NK-92 (cell line): ENCODE results near the gene DPH7.
"Not testable (repeated sequence)": the region's sequence is repeated elsewhere in the genome, so short reads cannot be mapped to it uniquely, and the experiment has no call there.

Experiments used
- DNase-seq: peaks from one replicate; lab custom pipeline; 2025; ENCODE audit not compliant: unreplicated experiment; lab: John Stamatoyannopoulos, UW

Gene DPH7

GRCh38 chr9:137606734-137607138 is 28.0 kb upstream of the DPH7 start:
- DNase-seq, result no peak

DNA sequence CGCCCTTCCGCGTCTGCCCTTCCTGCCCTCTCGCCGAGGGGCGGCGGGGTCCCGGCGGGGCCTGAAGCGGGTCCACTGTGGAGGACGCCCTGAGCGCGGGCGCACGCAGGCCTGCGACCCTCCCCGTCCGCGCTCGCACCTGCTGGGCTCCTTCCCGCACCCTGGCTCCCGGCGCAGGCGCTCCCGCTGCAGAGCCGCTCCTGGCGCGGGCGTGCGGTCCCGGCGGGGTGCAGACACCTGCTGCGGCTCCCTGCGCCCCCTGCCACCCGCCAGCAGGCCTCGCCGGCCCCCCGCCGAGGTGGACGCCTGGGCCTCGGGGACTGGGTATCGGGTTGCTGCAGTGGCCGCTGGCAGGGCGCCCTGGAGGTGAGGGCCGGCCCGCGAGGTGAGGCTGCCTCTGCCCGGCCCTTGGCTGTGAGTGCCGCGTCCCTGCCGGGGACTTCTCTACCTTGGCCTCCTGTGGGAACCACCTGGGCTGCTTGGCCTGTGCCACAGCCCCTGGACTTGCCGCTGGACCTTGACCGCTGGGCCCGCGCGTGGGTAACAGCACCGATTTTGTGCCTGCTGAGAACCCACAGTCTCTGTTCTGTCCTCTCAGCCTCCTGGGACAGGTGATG is 27.4 kb upstream of the DPH7 start:
- DNase-seq, result no peak

GRCh38 chr9:137605121-137606004 is 26.6 kb upstream of the DPH7 start, which contains the start of gene ARRDC1:
Gene ARRDC1 (plus strand): TSS chr9:137605686. CDS start chr9:137605718, 32 bp downstream.
- DNase-seq, result peak; percentile 79

DNA sequence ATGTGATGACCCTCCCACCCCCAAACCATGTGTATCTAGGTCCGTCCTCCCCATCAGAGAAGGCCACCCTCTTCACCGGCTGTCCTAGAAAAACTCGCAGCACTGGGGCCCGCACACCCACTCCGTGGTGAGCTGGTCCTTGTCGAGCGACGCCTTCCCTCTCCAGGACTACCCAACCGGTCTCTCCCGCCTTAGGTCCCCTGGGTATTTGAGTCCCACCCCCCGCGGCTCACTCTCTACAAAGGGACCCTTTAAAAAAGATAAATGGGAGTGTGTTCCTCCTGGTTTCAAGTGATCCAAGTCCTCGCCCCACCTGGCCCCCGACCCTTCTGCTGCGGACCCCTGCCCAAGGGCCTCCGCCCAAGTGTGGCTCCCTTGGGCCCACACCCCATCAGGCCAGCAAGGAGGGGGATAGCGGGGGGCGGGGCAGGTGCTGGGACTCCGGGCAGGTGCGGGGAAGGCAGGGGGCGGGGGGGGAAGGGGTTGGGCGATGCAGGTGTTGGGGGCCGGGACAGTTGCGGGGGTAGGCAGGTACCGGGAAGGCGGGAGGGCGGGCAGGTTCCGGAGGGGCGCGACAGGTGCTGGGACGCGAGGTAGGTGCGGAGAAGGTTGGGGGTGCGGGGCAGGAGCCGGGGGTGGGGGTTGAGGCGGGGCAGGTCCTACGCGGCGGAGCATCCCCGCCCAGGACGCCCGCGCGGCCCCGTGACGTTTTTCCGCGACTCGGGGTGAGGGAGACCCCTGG is 25.8 kb upstream of the DPH7 start:
- no peak for DNase-seq

DNA sequence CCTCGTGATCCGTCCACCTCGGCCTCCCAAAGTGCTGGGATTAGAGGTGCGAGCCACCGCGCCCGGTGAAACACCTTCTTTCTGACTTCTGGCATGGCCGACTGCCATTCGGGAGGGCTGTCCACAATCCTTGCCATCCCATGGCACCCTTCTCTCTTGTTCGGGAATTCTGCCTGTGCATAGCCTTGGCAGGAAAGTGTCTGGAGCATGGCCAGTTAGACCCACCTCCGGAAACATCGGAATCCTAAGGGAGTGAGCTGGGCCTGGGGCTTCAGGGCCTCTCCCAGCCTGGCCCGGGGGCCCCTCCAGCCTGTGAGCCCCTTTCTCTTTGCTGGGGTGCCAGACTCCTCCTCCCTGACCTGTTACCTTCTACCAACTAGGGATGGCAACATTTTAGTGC is 25.2 kb upstream of the DPH7 start:
- DNase-seq, result no peak

DNA sequence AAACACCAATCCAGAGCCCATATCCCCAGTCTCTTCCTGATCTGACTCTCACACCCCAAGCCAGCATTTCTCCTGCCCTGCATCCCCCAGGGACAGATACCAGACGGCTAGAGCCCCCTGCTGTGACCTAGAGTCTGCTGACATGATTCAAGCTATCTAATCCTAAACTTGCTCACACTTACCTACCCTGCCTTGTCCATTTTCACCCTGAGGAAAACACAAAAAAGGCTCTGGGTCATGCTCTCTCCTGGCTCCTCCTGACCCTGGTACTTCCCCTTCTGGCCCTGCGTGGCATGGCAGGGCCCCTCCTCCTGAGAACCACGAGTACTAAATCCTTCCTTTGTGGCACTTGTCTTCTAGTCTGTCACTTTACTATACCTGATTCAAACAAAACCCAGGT is 23.9 kb upstream of the DPH7 start:
- DNase-seq, result no peak

DNA sequence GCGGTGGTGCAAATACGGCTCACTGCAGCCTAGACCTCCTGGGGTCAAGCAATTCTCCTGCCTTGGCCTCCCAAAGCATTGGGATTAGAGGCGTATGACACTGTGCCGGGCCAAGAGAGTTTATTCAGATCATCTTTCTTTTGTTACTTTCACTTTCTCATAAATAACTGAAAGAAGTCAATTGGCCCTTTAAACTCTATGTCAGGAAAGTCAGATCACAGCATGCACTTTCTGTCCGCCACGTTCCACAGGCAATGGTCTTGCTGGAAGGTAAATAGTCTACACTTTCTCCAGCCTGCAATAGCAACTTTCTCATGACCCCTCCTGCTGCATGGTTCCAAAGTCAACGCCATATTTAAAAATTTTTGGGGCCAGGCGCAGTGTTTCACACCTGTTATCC is 20.2 kb upstream of the DPH7 start:
- no peak for DNase-seq

DNA sequence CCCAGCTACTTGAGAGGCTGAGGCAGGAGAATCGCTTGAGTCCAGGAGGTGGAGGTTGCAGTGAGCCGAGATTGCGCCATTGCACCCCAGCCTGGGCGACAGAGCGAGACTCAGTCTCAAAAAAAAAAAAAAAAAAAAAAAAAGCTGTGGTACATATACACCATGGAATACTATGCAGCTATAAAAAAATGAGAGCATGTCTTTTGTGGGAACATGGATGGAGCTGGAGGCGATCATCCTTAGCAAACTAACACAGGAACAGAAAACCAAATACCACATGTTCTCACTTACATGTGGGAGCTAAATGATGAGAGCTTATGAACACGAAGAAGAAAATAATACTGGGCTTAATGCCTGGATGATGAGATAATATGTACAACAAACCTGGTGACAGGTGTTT is 17.9 kb upstream of the DPH7 start:
- DNase-seq, result not testable (repeated sequence)

GRCh38 chr9:137593176-137593575 is 14.5 kb upstream of the DPH7 start:
- DNase-seq, result no peak

DNA sequence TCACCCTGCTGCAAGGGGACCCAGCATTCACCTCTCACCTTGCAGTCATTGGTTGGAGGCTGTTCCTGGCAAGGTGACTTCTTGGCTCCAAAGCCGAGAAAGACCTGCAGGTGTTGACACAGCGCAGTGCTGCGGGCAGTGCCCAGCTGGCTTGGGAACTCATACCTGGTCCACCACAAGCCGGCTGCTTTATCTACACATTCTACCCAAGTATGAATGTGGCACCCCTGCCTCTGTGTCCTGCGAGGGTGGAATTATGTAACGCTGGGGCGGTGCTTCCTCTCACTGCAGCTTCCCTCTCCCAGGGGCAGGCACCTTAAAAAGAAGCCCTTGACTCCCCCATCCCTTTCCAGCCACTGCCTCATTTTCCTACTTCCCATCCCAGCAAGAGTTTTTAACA is 14.0 kb upstream of the DPH7 start:
- no peak for DNase-seq

DNA sequence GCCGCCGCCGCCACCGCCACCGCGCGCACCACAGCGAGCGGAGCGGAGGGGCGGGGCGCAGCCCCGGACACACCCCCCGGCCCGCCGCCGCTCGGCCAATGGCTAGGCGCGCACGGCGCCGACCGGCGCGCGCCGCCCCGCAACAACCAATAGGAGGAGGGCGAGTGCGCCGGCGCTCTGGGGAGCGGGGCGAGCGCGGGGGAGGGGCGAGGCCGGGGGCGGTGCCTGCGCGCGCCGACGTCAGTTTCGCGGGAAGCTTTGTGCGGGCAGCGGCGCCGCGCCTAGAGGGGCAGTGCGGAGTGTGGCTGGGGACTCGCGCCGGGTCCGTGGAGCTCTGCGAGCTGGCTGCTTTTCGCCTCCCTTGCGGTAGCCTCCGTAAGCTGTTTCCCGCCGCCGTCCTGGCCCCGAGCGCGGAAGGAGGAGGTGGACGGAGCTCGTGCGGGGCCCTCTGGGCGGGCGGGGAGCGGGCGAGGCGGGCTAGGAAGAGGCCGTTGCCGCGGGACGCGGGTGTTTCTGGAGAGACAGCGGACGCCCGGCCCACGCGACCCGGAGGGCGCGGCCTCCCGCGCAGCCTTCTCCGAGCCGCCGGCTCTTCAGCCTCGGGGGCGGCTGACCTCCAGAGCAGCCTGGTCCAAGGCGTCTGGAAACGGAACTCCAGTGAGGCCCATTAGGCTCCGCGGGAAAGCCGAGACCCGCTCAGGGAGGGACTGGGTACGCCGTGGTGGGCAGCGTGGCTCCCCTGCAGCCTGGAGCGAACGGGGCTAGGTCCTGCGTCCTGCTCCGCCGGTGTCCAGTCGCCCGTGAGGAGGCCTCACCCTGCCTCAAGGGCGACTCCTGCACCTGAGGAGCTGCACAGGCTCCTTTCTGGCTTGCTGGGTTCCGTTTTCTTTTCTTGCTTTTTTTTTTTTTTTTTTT is 12.0 kb upstream of the DPH7 start, which contains the start of gene ZMYND19:
TSS of gene ZMYND19 (minus strand) at position 44 of the 915 bp plus-strand sequence. CDS start 249 bp downstream, outside the sequence.
- DNase-seq, result no peak

GRCh38 chr9:137590123-137590468 is 11.4 kb upstream of the DPH7 start:
- DNase-seq, result no peak

DNA sequence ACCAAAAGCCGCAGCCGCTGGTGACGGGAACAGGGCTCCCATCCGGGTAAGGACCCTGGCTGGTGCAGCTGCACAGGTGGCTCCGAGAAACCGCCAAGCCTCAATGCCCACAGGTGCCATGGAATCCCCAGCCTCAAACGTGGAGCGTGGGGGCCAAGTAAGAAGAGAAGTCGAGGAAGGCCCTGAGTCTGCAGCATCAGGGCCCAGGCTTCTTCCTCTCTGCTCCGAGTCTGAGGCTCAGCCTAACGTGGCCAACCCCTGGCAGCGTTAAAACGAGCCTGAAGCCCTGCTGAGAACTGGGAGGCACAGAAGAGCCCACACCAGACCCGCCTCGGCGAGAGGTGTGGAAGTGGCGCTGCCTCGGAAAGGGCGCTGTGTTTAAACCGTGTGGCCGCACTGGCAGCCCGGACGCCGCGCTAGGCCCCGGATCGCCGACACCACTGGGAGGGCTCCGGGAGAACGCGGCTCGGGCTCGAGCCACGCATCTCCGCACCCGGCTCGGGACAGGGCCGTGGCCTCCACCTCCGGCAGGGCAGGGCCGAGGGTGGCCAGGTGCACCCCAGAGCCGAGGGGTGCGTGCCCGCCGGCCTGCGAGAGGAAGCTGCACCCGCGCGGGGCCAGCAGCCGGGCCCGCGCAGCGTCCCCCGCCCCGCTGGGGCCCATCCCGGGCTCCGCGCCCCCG is 10.9 kb upstream of the DPH7 start:
- no peak for DNase-seq

- no peak for DNase-seq
Observed at GRCh38 chr9:137588891-137589290, 10.2 kb upstream of the DPH7 start.

DNA sequence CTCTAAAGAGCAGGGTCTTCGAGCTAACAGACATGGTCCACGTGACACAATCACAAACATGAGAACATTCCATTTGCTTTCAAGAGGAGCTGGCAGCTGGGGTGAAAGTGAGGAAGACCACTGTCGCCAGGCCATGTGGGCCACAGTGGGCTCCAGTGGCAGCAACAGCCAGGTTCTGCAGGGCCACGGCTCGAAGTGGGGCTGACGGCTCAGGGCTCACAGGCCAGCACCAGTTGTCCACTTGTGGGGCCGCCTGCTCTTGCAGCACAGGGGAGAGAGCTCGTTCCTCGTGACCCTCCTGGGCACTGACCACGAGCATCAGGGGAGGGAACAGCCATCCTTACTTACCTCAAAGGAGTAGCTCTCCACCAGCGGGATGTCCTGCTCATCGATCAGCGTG is 9.6 kb upstream of the DPH7 start:
- no peak for DNase-seq

- no peak for DNase-seq
Observed at GRCh38 chr9:137586854-137587253, 8.1 kb upstream of the DPH7 start.

DNA sequence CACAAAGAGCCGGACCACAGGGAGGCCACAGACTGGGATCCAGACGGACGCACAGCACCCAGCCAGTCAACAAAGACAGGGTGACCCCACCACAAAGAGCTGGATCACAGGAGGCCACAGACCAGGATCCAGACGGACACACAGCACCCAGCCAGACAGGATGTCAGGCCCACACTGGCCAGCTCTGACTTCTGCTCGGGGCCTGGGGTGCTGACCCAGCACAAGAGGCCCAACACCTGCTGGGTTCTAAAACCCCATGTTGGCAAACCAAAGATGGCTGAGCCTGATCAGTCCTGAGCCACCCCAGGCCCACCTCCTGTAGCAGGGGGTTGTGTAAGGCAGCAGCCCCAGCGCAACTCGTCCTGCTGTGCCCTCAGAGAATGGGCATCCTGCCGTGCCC is 5.2 kb upstream of the DPH7 start:
- DNase-seq, result no peak

DNA sequence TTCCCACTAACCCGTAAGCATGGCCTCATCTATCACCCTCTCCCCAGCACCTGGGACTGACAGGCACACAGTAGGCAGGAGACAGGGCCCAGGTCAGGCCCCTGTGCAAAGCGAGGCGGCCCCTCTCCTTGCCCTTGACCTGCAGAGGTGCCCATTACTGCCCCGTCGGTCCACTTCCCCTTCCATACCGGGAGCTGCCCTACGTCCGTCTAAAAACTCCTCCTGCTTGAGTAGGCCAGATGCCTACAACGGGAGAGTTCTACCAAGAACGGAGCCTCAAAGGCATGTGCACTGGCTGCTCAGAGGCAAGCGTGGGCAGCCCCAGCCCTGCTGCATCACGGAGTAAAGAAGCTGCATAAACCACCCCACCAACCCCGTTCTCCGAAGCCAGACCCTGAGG is 4.6 kb upstream of the DPH7 start:
- DNase-seq, result no peak

DNA sequence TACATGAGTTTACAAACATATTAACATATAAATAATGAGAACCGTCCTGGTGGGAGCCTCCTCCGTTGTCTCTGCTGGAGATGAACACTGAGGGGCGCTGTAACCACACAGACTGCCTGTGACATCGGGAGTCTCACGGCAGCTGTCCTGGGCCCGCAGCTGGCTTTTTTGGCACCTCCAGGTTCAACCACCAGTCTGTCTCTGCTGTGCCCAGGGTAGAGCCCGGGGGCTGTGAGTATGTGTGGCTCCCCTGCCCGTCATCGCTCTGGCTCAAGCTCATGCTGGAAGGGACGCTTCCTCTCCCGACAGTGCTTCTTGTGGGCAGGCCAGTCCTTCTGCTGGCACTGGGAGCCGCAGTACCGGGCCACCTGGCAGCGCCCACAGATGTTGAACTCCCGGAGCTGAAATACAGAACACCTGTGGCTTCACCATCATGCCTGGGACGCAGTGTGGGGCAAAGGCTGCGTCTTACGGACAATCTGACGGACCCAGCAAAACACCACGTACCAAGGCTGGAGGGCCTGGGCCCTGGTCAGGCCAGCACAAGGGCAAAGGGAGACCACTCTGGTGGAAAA is 3.6 kb upstream of the DPH7 start:
- DNase-seq, result no peak
